Ishikawa (cell line): Measurements from ENCODE around the gene TRRAP.

ENCODE experiments used
- CEBPB ChIP-seq: IDR thresholded peaks from 2 replicates; pipeline ENCODE4 v1.6.1; 2012
- CREB1 ChIP-seq: IDR thresholded peaks from 2 replicates; pipeline ENCODE4 v1.6.1; 2012; ENCODE audit warnings: low read depth
- EGR1 ChIP-seq: IDR thresholded peaks from 2 replicates; pipeline ENCODE4 v1.6.1; 2012
- EP300 ChIP-seq: IDR thresholded peaks from 2 replicates; pipeline ENCODE4 v1.6.1; 2012; ENCODE audit warnings: borderline replicate concordance
- FOXM1 ChIP-seq: IDR thresholded peaks from 2 replicates; pipeline ENCODE4 v1.6.1; 2012; ENCODE audit warnings: low read depth, borderline replicate concordance
- RAD21 ChIP-seq: IDR thresholded peaks from 2 replicates; pipeline ENCODE4 v1.6.1; 2012; ENCODE audit warnings: low read depth
- TAF1 ChIP-seq: IDR thresholded peaks from 2 replicates; pipeline ENCODE4 v1.6.1; 2012; ENCODE audit warnings: low read depth, mild to moderate bottlenecking
- TEAD4 ChIP-seq: IDR thresholded peaks from 2 replicates; pipeline ENCODE4 v1.6.1; 2012
- YY1 ChIP-seq: IDR thresholded peaks from 2 replicates; pipeline ENCODE4 v1.6.1; 2012; ENCODE audit warnings: low read depth
- ZBTB7A ChIP-seq: IDR thresholded peaks from 2 replicates; pipeline ENCODE4 v1.6.1; 2012; ENCODE audit warnings: low read depth
- TF ChIP-seq, protein P1 (sequence below): IDR thresholded peaks from 2 replicates; pipeline ENCODE4 v1.6.1; 2012
- TF ChIP-seq, protein P2 (sequence below): IDR thresholded peaks from 2 replicates; pipeline ENCODE4 v1.6.1; 2012
- TF ChIP-seq, protein P3 (sequence below): IDR thresholded peaks from 2 replicates; pipeline ENCODE4 v1.6.1; 2012; ENCODE audit warnings: low read depth, mild to moderate bottlenecking

DNA sequence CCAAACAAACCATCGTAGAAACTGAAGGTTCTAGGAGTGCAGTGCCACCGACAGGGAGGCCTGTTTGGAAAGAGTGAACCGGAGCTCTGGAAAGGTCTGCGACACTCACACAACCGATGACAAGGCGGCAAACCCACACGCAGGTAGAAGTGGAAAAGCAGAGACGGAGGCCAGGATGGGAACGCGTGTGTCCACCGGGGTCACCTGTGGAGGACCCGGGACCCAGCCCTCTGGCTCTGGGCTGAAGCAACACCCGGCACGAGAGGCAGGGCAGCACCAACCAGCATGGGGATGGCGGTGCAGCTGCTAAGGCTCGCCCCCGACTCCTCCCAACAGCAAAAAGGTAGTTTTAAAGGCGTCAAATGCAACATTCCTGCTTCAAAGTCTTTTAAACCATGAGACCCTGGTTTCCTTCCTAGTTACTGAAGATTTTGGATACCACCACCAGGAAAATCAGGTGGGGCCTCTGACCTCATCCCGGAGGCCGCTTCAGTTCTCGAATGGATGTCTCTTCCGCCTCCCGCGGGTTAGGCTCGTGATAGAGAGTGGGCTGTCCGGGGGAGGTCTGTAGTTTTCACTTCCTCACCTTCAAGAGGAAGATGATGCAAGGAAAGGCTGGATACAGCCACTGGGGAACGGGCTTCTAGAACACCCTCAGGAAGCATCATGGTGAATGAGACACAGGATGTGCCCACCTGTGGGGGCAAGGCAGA is 150.1 kb downstream of the TRRAP start:
- TF ChIP-seq, protein P1, sequence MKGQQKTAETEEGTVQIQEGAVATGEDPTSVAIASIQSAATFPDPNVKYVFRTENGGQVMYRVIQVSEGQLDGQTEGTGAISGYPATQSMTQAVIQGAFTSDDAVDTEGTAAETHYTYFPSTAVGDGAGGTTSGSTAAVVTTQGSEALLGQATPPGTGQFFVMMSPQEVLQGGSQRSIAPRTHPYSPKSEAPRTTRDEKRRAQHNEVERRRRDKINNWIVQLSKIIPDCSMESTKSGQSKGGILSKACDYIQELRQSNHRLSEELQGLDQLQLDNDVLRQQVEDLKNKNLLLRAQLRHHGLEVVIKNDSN: no peak
- TF ChIP-seq RAD21: no peak
- no peak for TF ChIP-seq EP300
- no peak for TF ChIP-seq YY1
- TF ChIP-seq, protein P2, sequence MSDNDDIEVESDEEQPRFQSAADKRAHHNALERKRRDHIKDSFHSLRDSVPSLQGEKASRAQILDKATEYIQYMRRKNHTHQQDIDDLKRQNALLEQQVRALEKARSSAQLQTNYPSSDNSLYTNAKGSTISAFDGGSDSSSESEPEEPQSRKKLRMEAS: no peak
- TF ChIP-seq TAF1: no peak
- TF ChIP-seq, protein P3, sequence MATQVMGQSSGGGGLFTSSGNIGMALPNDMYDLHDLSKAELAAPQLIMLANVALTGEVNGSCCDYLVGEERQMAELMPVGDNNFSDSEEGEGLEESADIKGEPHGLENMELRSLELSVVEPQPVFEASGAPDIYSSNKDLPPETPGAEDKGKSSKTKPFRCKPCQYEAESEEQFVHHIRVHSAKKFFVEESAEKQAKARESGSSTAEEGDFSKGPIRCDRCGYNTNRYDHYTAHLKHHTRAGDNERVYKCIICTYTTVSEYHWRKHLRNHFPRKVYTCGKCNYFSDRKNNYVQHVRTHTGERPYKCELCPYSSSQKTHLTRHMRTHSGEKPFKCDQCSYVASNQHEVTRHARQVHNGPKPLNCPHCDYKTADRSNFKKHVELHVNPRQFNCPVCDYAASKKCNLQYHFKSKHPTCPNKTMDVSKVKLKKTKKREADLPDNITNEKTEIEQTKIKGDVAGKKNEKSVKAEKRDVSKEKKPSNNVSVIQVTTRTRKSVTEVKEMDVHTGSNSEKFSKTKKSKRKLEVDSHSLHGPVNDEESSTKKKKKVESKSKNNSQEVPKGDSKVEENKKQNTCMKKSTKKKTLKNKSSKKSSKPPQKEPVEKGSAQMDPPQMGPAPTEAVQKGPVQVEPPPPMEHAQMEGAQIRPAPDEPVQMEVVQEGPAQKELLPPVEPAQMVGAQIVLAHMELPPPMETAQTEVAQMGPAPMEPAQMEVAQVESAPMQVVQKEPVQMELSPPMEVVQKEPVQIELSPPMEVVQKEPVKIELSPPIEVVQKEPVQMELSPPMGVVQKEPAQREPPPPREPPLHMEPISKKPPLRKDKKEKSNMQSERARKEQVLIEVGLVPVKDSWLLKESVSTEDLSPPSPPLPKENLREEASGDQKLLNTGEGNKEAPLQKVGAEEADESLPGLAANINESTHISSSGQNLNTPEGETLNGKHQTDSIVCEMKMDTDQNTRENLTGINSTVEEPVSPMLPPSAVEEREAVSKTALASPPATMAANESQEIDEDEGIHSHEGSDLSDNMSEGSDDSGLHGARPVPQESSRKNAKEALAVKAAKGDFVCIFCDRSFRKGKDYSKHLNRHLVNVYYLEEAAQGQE: no peak
- TF ChIP-seq TEAD4: no peak
- TF ChIP-seq EGR1: no peak
- TF ChIP-seq CREB1: no peak
- TF ChIP-seq ZBTB7A: no peak
- TF ChIP-seq FOXM1: no peak
- no peak for TF ChIP-seq CEBPB
